Suppressor macrophage treated with lipopolysaccharide for 1 hour (primary cell): ENCODE results near the gene CD109.

Source experiments
- DNase-seq, 3 donors: peaks; one replicate each; pipeline ENCODE4 v3.0.0-alpha.2; 2020 to 2022

Gene CD109

GRCh38 chr6:73728548-73729205 lies 32.7 kb downstream of the CD109 start:
- DNase-seq, result peak; percentile 58 to 72 (median 67)

GRCh38 chr6:73731285-73731684 lies 35.3 kb downstream of the CD109 start:
- no peak for DNase-seq

GRCh38 chr6:73732845-73733675 lies 37.1 kb downstream of the CD109 start:
- DNase-seq, result peak; percentile 80 to 87 (median 83)

- no peak for DNase-seq
Measured at GRCh38 chr6:73733791-73734190, 37.8 kb downstream of the CD109 start.

- DNase-seq, result peak in 2 of 3 donors; percentile 60 to 66
Measured at GRCh38 chr6:73734832-73735453, 38.9 kb downstream of the CD109 start.

- DNase-seq, result no peak
Measured at GRCh38 chr6:73738367-73739028, 42.5 kb downstream of the CD109 start.

- DNase-seq, result peak; percentile 74 to 87 (median 85)
Measured at GRCh38 chr6:73739096-73739495, 43.1 kb downstream of the CD109 start.

- peak; percentile 30 to 40 (median 31) for DNase-seq
Measured at GRCh38 chr6:73742433-73742832, 46.4 kb downstream of the CD109 start.

GRCh38 chr6:73743081-73743480 lies 47.1 kb downstream of the CD109 start:
- no peak for DNase-seq

- DNase-seq, result no peak
Measured at GRCh38 chr6:73743556-73743955, 47.6 kb downstream of the CD109 start.

GRCh38 chr6:73746787-73747186 lies 50.8 kb downstream of the CD109 start:
- peak; percentile 47 to 68 (median 56) for DNase-seq

- DNase-seq, result peak; percentile 73 to 92 (median 80)
Measured at GRCh38 chr6:73747289-73747688, 51.3 kb downstream of the CD109 start.

GRCh38 chr6:73752943-73753342 lies 56.9 kb downstream of the CD109 start:
- no peak for DNase-seq

GRCh38 chr6:73766040-73766439 lies 70.0 kb downstream of the CD109 start:
- DNase-seq, result no peak

- no peak for DNase-seq
Measured at GRCh38 chr6:73768558-73768957, 72.6 kb downstream of the CD109 start.

GRCh38 chr6:73769976-73770375 lies 74.0 kb downstream of the CD109 start:
- no peak for DNase-seq

- DNase-seq, result peak in 1 of 3 donors; percentile 15
Measured at GRCh38 chr6:73774311-73774774, 78.3 kb downstream of the CD109 start.

GRCh38 chr6:73779943-73780342 lies 83.9 kb downstream of the CD109 start:
- no peak for DNase-seq

- no peak for DNase-seq
Measured at GRCh38 chr6:73782911-73783310, 86.9 kb downstream of the CD109 start.

GRCh38 chr6:73784726-73785505 lies 88.9 kb downstream of the CD109 start:
- DNase-seq, result no peak

GRCh38 chr6:73790574-73790973 lies 94.6 kb downstream of the CD109 start:
- DNase-seq, result no peak

- no peak for DNase-seq
Measured at GRCh38 chr6:73791336-73791735, 95.3 kb downstream of the CD109 start.
